Renal pelvis (tissue), 12 donors: ENCODE results near the gene ADGRG1. TPM values are rescaled to one million over a fixed set of nuclear protein-coding genes. Genes with fewer than 3 reads are reported as not detected.
A peak's percentile ranks its signal among the peaks of the same experiment; 100 is the strongest.
"Not testable (repeated sequence)": the region's sequence is repeated elsewhere in the genome, so short reads cannot be mapped to it uniquely, and the experiment has no call there.

Experiments
- DNase-seq: peaks from one replicate; pipeline ENCODE4 v3.0.0-alpha.2; 2013
- long read RNA-seq, 16 experiments: transcript quantifications; one replicate each; lab custom pipeline, GENCODE V29; 2026
- polyA plus RNA-seq, 3 donors: library from polyadenylated mRNA; unstranded; fragments of 120-200 nt; gene quantifications; one replicate each; pipeline ENCODE4 v1.2.1, GENCODE V29; 2013; ENCODE audit not compliant: insufficient read length in 3 of 3

Gene ADGRG1
- polyA plus RNA-seq: 10 to 100 TPM; 72.4 to 84.0 (median 79.6) TPM
- long read RNA-seq, donor 1, partial matches to known transcripts: 8 of 12 reads
- long read RNA-seq, donor 1, other reads (novel, unspliced or antisense): 0 of 12 reads
- long read RNA-seq, donor 2, full-length matches to known transcripts: 5 of 5 reads
- long read RNA-seq, donor 2, partial matches to known transcripts: 0 of 5 reads
- long read RNA-seq, donor 2, other reads (novel, unspliced or antisense): 0 of 5 reads
- long read RNA-seq, donor 3, full-length matches to known transcripts: 8 of 14 reads
- long read RNA-seq, donor 3, partial matches to known transcripts: 6 of 14 reads
- long read RNA-seq, donor 3, other reads (novel, unspliced or antisense): 0 of 14 reads
- long read RNA-seq, donor 4: 0 reads
- long read RNA-seq, donor 5, partial matches to known transcripts: 7 of 10 reads
- long read RNA-seq, donor 5, other reads (novel, unspliced or antisense): 0 of 10 reads
- long read RNA-seq, donor 6, partial matches to known transcripts: 20 of 26 reads
- long read RNA-seq, donor 6, other reads (novel, unspliced or antisense): 0 of 26 reads
- long read RNA-seq, donor 7, partial matches to known transcripts: 36 of 45 reads
- long read RNA-seq, donor 7, other reads (novel, unspliced or antisense): 0 of 45 reads
- long read RNA-seq, donor 8: 0 reads
- long read RNA-seq, donor 9, partial matches to known transcripts: 38 of 48 reads
- long read RNA-seq, donor 9, other reads (novel, unspliced or antisense): 0 of 48 reads
- long read RNA-seq, donor 10, full-length matches to known transcripts: 5 of 27 reads
- long read RNA-seq, donor 10, partial matches to known transcripts: 22 of 27 reads
- long read RNA-seq, donor 10, other reads (novel, unspliced or antisense): 0 of 27 reads
- long read RNA-seq, donor 11, partial matches to known transcripts: 5 of 9 reads
- long read RNA-seq, donor 11, other reads (novel, unspliced or antisense): 0 of 9 reads
- long read RNA-seq, donor 12, partial matches to known transcripts: 9 of 17 reads
- long read RNA-seq, donor 12, other reads (novel, unspliced or antisense): 0 of 17 reads
- long read RNA-seq, donor 13, partial matches to known transcripts: 11 of 18 reads
- long read RNA-seq, donor 13, other reads (novel, unspliced or antisense): 0 of 18 reads
- long read RNA-seq, donor 14: 0 reads
- long read RNA-seq, donor 15: 0 reads
- long read RNA-seq, donor 16, full-length matches to known transcripts: 4 of 15 reads
- long read RNA-seq, donor 16, partial matches to known transcripts: 11 of 15 reads
- long read RNA-seq, donor 16, other reads (novel, unspliced or antisense): 0 of 15 reads

- peak; percentile 86 for DNase-seq
Observed at GRCh38 chr16:57628008-57628781, at the start of gene ADGRG1. ADGRG1 (plus strand) TSS chr16:57628630; CDS start chr16:57650288, 21,658 bp downstream.

- DNase-seq: no peak
Observed at GRCh38 chr16:57579361-57579665, 49.1 kb upstream of the ADGRG1 start.

- no peak for DNase-seq
Observed at GRCh38 chr16:57585051-57585687, 43.3 kb upstream of the ADGRG1 start.

- no peak for DNase-seq
Observed at GRCh38 chr16:57588831-57589230, 39.6 kb upstream of the ADGRG1 start.

GRCh38 chr16:57589374-57589773 is 39.1 kb upstream of the ADGRG1 start:
- DNase-seq: no peak

GRCh38 chr16:57590654-57591085 is 37.8 kb upstream of the ADGRG1 start:
- no peak for DNase-seq

- peak; percentile 64 for DNase-seq
Observed at GRCh38 chr16:57591086-57591869, 37.2 kb upstream of the ADGRG1 start.

- no peak for DNase-seq
Observed at GRCh38 chr16:57591870-57592485, 36.5 kb upstream of the ADGRG1 start.

- DNase-seq: no peak
Observed at GRCh38 chr16:57592591-57593003, 35.8 kb upstream of the ADGRG1 start.

- DNase-seq: no peak
Observed at GRCh38 chr16:57593021-57593420, 35.4 kb upstream of the ADGRG1 start.

- DNase-seq: no peak
Observed at GRCh38 chr16:57593990-57594389, 34.4 kb upstream of the ADGRG1 start.

GRCh38 chr16:57594531-57595031 is 33.8 kb upstream of the ADGRG1 start:
- no peak for DNase-seq

- DNase-seq: not testable (repeated sequence)
Observed at GRCh38 chr16:57596234-57596633, 32.2 kb upstream of the ADGRG1 start.

- DNase-seq: no peak
Observed at GRCh38 chr16:57598437-57598836, 30.0 kb upstream of the ADGRG1 start.

- no peak for DNase-seq
Observed at GRCh38 chr16:57600048-57600835, 28.2 kb upstream of the ADGRG1 start.

- no peak for DNase-seq
Observed at GRCh38 chr16:57600952-57601580, 27.4 kb upstream of the ADGRG1 start.

- no peak for DNase-seq
Observed at GRCh38 chr16:57601801-57602478, 26.5 kb upstream of the ADGRG1 start.
